ENCODE results near the gene CNBD2. TPM values are rescaled to one million over a fixed set of nuclear protein-coding genes. Genes with fewer than 3 reads are reported as not detected.

CNBD2 gene
- polyA plus RNA-seq, 3 donors = 8.0 to 11.3 (median 9.3) TPM

DNA sequence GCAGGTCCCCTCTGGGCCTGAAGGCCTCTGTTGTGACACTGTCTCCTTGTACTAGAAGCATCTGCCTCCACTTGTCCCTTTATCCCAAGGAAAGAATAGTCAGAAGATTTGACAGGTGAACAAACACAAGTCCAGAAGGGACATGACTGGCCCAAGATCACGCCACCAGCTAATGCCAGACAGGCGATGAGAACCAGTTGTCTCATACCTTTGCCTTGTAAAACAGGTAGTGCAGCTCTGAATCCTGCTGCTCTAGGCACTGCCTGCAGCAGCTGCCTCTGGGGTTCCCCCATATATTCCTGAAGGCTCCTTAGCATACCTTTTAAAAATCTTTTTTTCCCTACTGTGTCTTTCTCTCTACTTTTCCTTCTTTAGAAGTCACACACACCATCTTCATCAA lies 39.1 kb upstream of the CNBD2 start:
- Mint-ChIP-seq H3K9me3 (no peaks in the 10 kb centered on the region), H3K27ac (peak overlapping the region in 1 of 7 donors; percentile 36), H3K4me3 (no peak overlapping the region), H3K36me3 (peaks cover 69 to 89% of the 10 kb centered on the region in 2 donors), H3K4me1 (no peaks in the 10 kb centered on the region), H3K27me3 (ENCODE audit: low read depth in 3 of 3) (no peaks in the 10 kb centered on the region)
- Histone ChIP-seq H3K4me2 (replicated peaks; ENCODE audit: extremely low read depth, low read length, poor library complexity, severe bottlenecking) (no peak overlapping the region), H3K27me3 (ENCODE audit: control insufficient read depth in 2 of 2, insufficient read depth in 2 of 2, low read length in 2 of 2) (no peaks in the 10 kb centered on the region), H3K27ac (ENCODE audit: low read depth in 1 of 2, low read length in 2 of 2) (no peak overlapping the region), H3K79me2 (ENCODE audit: insufficient read depth, low read length) (no peaks in the 10 kb centered on the region), H3K4me3 (replicated peaks in 1 of 3; ENCODE audit: low read depth in 2 of 3, low read length in 3 of 3) (no peak overlapping the region), H3K9me3 (replicated peaks in 1 of 2; ENCODE audit: control insufficient read depth in 1 of 2, insufficient read depth in 1 of 2, low read length in 2 of 2) (no peaks in the 10 kb centered on the region), H3K9ac (ENCODE audit: insufficient read depth, low read length, poor library complexity, severe bottlenecking) (no peak overlapping the region), H2AFZ (ENCODE audit: insufficient read depth, low read depth, low read length, poor library complexity, severe bottlenecking) (no peak overlapping the region), H4K20me1 (ENCODE audit: insufficient read depth, low read length) (peaks cover 3% of the 10 kb centered on the region), H3K36me3 (replicated peaks in 1 of 2; ENCODE audit: control insufficient read depth in 1 of 2, insufficient read depth in 2 of 2, low read length in 2 of 2) (peaks cover 62 to 87% of the 10 kb centered on the region in 2 donors), H3K4me1 (ENCODE audit: control insufficient read depth in 1 of 2, insufficient read depth in 2 of 2, low read length in 2 of 2) (no peaks in the 10 kb centered on the region)
- WGBS (ENCODE audit: insufficient coverage) = 100% methylated on average over 2 of the region's 2 CpGs
- intact Hi-C loops (cut with micrococcal nuclease) = no loop called here
- TF ChIP-seq, protein P1, sequence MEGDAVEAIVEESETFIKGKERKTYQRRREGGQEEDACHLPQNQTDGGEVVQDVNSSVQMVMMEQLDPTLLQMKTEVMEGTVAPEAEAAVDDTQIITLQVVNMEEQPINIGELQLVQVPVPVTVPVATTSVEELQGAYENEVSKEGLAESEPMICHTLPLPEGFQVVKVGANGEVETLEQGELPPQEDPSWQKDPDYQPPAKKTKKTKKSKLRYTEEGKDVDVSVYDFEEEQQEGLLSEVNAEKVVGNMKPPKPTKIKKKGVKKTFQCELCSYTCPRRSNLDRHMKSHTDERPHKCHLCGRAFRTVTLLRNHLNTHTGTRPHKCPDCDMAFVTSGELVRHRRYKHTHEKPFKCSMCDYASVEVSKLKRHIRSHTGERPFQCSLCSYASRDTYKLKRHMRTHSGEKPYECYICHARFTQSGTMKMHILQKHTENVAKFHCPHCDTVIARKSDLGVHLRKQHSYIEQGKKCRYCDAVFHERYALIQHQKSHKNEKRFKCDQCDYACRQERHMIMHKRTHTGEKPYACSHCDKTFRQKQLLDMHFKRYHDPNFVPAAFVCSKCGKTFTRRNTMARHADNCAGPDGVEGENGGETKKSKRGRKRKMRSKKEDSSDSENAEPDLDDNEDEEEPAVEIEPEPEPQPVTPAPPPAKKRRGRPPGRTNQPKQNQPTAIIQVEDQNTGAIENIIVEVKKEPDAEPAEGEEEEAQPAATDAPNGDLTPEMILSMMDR (IDR thresholded peaks at IDR 0.05) = no peak
- no peak for DNase-seq

DNA sequence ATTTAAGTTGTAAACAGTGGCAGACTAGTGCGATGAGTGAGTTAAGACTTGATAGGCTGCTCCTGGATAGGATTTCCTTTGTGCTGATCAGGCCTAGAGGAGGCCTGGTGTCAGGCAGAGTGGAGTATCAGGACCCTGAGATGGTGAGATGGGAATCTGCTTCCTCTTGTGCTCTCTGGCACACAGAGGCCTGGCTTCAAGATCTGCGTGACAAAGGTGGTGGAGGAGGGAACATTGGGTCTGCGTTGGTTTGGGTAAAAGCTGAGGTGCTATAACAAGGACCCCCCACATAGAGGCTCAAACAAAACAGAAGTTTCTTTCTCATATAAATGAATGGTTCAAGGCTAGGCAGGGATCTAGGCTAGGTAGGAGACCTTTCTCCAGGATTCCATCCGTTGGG lies 34.3 kb upstream of the CNBD2 start:
- no peak overlapping the region for H3K4me3 Mint-ChIP-seq
- Histone ChIP-seq H3K4me2 (replicated peaks; ENCODE audit: extremely low read depth, low read length, poor library complexity, severe bottlenecking) (no peak overlapping the region), H4K20me1 (ENCODE audit: insufficient read depth, low read length) (peaks cover 15% of the 10 kb centered on the region), H3K4me1 (ENCODE audit: control insufficient read depth in 1 of 2, insufficient read depth in 2 of 2, low read length in 2 of 2) (no peaks in the 10 kb centered on the region), H2AFZ (ENCODE audit: insufficient read depth, low read depth, low read length, poor library complexity, severe bottlenecking) (no peak overlapping the region), H3K79me2 (ENCODE audit: insufficient read depth, low read length) (no peaks in the 10 kb centered on the region), H3K9me3 (replicated peaks in 1 of 2; ENCODE audit: control insufficient read depth in 1 of 2, insufficient read depth in 1 of 2, low read length in 2 of 2) (no peaks in the 10 kb centered on the region), H3K27me3 (ENCODE audit: control insufficient read depth in 2 of 2, insufficient read depth in 2 of 2, low read length in 2 of 2) (no peaks in the 10 kb centered on the region), H3K36me3 (replicated peaks in 1 of 2; ENCODE audit: control insufficient read depth in 1 of 2, insufficient read depth in 2 of 2, low read length in 2 of 2) (peaks cover 64 to 93% of the 10 kb centered on the region in 2 donors), H3K27ac (ENCODE audit: low read depth in 1 of 2, low read length in 2 of 2) (no peak overlapping the region), H3K9ac (ENCODE audit: insufficient read depth, low read length, poor library complexity, severe bottlenecking) (no peak overlapping the region), H3K4me3 (replicated peaks in 1 of 3; ENCODE audit: low read depth in 2 of 3, low read length in 3 of 3) (no peak overlapping the region)
- TF ChIP-seq, protein P1 (IDR thresholded peaks at IDR 0.05) = no peak
- H3K27me3 Mint-ChIP-seq (ENCODE audit: low read depth in 3 of 3) = no peaks in the 10 kb centered on the region
- 100% methylated on average over 1 of the region's 4 CpGs for WGBS (ENCODE audit: insufficient coverage)
- no peak for DNase-seq
- H3K4me1 Mint-ChIP-seq = no peaks in the 10 kb centered on the region
- H3K27ac Mint-ChIP-seq = peak overlapping the region in 1 of 7 donors; percentile 2
- H3K36me3 Mint-ChIP-seq = peaks cover 72 to 93% of the 10 kb centered on the region in 2 donors
- intact Hi-C loops (cut with micrococcal nuclease) = no loop called here
- H3K9me3 Mint-ChIP-seq = peaks cover 0 to 1% (median 0%) of the 10 kb centered on the region in 7 donors

All from CD14-positive monocyte (primary cell).